Right lobe of liver (tissue), 4 donors: ENCODE measurements around the gene MYH10.
"Not testable (repeated sequence)": the region's sequence is repeated elsewhere in the genome, so short reads cannot be mapped to it uniquely, and the experiment has no call there.

Experiments used
- POLR2A ChIP-seq: fragments of 450-650 bp; IDR thresholded peaks from one replicate; pipeline ENCODE4 v1.6.1; 2017; ENCODE audit warnings: antibody characterized with exemption, mild to moderate bottlenecking
- TF ChIP-seq, protein P1 (sequence below), 4 donors: fragments of 200-600 bp in 3 of 4; fragments of 450-650 bp in 1 of 4; IDR thresholded peaks; one replicate each; pipeline versions ENCODE4 v1.5.1 to v1.8.0; 2016 to 2022; ENCODE audit warnings: antibody characterized with exemption in 4 of 4, mild to moderate bottlenecking in 2 of 4
- donor health status: DM: no; HTN: no; CAD: no.
- donor health status: DM: no; HTN: no; CAD: no.
- donor health status: DM: no; HTN: yes; CAD: no.

DNA sequence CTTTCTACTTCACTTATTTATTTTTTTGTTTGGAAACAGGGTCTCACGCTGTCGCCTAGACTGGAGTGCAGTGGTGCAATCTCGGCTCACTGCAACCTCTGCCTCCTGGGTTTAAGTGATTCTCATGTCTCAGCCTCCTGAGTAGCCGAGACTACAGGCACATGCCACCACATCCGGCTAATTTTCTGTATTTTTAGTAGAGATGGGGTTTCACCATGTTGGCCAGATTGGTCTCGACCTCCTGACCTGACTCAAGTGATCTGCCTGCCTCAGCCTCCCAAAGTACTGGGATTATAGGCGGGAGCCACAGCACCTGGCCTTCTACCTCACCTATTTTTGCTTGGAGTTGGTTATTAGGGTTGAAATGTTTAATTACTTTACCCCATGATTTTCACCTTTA is 90.5 kb downstream of the MYH10 start:
- TF ChIP-seq, protein P1, sequence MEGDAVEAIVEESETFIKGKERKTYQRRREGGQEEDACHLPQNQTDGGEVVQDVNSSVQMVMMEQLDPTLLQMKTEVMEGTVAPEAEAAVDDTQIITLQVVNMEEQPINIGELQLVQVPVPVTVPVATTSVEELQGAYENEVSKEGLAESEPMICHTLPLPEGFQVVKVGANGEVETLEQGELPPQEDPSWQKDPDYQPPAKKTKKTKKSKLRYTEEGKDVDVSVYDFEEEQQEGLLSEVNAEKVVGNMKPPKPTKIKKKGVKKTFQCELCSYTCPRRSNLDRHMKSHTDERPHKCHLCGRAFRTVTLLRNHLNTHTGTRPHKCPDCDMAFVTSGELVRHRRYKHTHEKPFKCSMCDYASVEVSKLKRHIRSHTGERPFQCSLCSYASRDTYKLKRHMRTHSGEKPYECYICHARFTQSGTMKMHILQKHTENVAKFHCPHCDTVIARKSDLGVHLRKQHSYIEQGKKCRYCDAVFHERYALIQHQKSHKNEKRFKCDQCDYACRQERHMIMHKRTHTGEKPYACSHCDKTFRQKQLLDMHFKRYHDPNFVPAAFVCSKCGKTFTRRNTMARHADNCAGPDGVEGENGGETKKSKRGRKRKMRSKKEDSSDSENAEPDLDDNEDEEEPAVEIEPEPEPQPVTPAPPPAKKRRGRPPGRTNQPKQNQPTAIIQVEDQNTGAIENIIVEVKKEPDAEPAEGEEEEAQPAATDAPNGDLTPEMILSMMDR (IDR thresholded peaks at IDR 0.05), result not testable (repeated sequence)
- not testable (repeated sequence) for TF ChIP-seq POLR2A
